GM18861 (cell line): Measurements from ENCODE around the gene SUPV3L1.

Experiments
- ATAC-seq: cut with Tn5 transposase; IDR thresholded peaks from one replicate; pipeline ENCODE4 v1.9.1; 2021; ENCODE audit not compliant: unreplicated experiment

Gene SUPV3L1

GRCh38 chr10:69254877-69255276 is 74.8 kb downstream of the SUPV3L1 start:
- ATAC-seq = no peak
